Stimulated activated CD4-positive, alpha-beta T cell treated with anti-CD3 and anti-CD28 coated beads, Interleukin-1b, Interleukin-23, amount 100 ng/mL, for 1 hour (primary cell): Measurements from ENCODE around the gene C1QTNF1.

Experiments used
- DNase-seq, 2 donors: peaks; one replicate each; pipeline ENCODE4 v3.0.0-alpha.2; 2020; ENCODE audit warnings: low read depth in 2 of 2

The C1QTNF1 gene

GRCh38 chr17:79079421-79080200 is 55.6 kb downstream of the C1QTNF1 start:
- no peak for DNase-seq

GRCh38 chr17:79080349-79080748 is 56.4 kb downstream of the C1QTNF1 start:
- no peak for DNase-seq

GRCh38 chr17:79080761-79081290 is 56.9 kb downstream of the C1QTNF1 start:
- DNase-seq = no peak

- no peak for DNase-seq
These were observed 57.8 kb downstream of the C1QTNF1 start for GRCh38 chr17:79081571-79082276.

GRCh38 chr17:79082311-79083190 is 58.6 kb downstream of the C1QTNF1 start:
- DNase-seq = peak in 1 of 2 donors; percentile 18

GRCh38 chr17:79083191-79083971 is 59.4 kb downstream of the C1QTNF1 start:
- no peak for DNase-seq

GRCh38 chr17:79084291-79085153 is 60.6 kb downstream of the C1QTNF1 start:
- DNase-seq = no peak

GRCh38 chr17:79085154-79085920 is 61.4 kb downstream of the C1QTNF1 start:
- DNase-seq = no peak

GRCh38 chr17:79085921-79086551 is 62.1 kb downstream of the C1QTNF1 start:
- DNase-seq = no peak

GRCh38 chr17:79086609-79087427 is 62.8 kb downstream of the C1QTNF1 start:
- DNase-seq = no peak

GRCh38 chr17:79087428-79088143 is 63.6 kb downstream of the C1QTNF1 start:
- DNase-seq = peak; percentile 29 to 72

- no peak for DNase-seq
These were observed 64.5 kb downstream of the C1QTNF1 start for GRCh38 chr17:79088247-79088996.

GRCh38 chr17:79088997-79089328 is 65.0 kb downstream of the C1QTNF1 start:
- no peak for DNase-seq

- no peak for DNase-seq
These were observed 65.9 kb downstream of the C1QTNF1 start for GRCh38 chr17:79089720-79090442.

- DNase-seq = no peak
These were observed 66.7 kb downstream of the C1QTNF1 start for GRCh38 chr17:79090443-79091225.
